ENCODE results near the gene PLCL2. TPM values are rescaled to one million over a fixed set of nuclear protein-coding genes. Genes with fewer than 3 reads are reported as not detected.

The PLCL2 gene
- total and polyA plus RNA-seq, 4 donors, result 1.0 to 16.7 (median 7.1) TPM

DNA sequence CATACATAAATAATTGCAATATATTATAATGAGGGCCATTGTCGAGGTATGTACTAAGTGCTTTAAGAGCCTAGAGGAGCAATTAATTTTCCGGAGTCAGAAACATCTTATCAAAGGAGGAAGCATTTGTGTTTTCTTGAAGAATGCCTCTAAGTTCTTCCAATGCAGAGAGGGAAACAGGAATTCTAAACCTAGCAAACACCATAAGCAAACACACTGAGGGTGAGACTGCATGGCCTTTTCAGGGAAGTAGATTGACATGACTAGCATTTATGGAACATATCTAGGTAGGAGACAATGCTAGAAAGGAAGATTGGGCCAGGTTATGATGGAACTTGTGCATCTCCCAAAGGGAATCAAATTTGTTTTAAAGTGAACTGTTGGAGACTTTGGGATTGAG lies 7.2 kb upstream of the PLCL2 start:
- no peak overlapping the region for H3K27ac ChIP-seq (ENCODE audit: low read depth in 1 of 2, low read length in 1 of 2)

DNA sequence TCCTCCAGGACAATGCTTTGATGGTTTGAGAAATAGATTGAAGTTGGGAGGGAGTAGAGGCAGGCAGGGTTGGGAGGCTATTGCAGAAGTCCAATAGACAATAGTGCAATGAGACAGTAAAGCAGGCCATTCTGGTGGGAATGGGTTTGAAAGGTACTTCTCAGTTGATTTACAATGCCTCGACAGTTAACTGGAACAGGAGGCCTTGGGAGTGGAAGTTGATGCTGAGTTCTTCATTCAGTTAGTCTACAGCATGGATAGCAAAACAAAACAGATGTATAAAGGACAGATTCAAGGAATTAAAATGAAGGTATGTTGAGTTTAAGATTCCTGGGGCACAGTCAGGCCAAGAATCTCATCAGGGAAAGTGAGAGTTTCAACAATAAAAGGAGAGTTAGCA lies 6.8 kb upstream of the PLCL2 start:
- 95 to 97% methylated on average over 1 of the region's 1 CpG for WGBS, 2 donors

More for the DNA sequence above, 7.2 kb upstream of the PLCL2 start:
- ATAC-seq (ENCODE audit: insufficient read depth, low FRiP score) (no peak), DNase-seq (no peak)
- no peaks in the 10 kb centered on the region for H3K9me3 ChIP-seq (ENCODE audit: control insufficient read depth in 4 of 4, insufficient read depth in 3 of 4, low read length in 3 of 4)
- TF ChIP-seq, protein P1, sequence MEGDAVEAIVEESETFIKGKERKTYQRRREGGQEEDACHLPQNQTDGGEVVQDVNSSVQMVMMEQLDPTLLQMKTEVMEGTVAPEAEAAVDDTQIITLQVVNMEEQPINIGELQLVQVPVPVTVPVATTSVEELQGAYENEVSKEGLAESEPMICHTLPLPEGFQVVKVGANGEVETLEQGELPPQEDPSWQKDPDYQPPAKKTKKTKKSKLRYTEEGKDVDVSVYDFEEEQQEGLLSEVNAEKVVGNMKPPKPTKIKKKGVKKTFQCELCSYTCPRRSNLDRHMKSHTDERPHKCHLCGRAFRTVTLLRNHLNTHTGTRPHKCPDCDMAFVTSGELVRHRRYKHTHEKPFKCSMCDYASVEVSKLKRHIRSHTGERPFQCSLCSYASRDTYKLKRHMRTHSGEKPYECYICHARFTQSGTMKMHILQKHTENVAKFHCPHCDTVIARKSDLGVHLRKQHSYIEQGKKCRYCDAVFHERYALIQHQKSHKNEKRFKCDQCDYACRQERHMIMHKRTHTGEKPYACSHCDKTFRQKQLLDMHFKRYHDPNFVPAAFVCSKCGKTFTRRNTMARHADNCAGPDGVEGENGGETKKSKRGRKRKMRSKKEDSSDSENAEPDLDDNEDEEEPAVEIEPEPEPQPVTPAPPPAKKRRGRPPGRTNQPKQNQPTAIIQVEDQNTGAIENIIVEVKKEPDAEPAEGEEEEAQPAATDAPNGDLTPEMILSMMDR (IDR thresholded peaks at IDR 0.05; ENCODE audit: control extremely low read depth, extremely low read depth), result no peak
- no peaks in the 10 kb centered on the region for H3K36me3 ChIP-seq (ENCODE audit: control insufficient read depth in 4 of 4, insufficient read depth in 4 of 4, low read length in 4 of 4)
- 51 to 73% methylated on average over 2 of the region's 2 CpGs for WGBS, 2 donors
- H3K27me3 ChIP-seq (ENCODE audit: control insufficient read depth in 3 of 3, insufficient read depth in 3 of 3, low read length in 2 of 3), result no peaks in the 10 kb centered on the region
- no peaks in the 10 kb centered on the region for H3K4me1 ChIP-seq (ENCODE audit: control insufficient read depth in 5 of 5, insufficient read depth in 5 of 5, low read length in 5 of 5)
- H3K9ac ChIP-seq (ENCODE audit: insufficient read depth in 1 of 2, low read length in 2 of 2), result no peak overlapping the region
- H3K4me3 ChIP-seq, result no peak overlapping the region

DNA sequence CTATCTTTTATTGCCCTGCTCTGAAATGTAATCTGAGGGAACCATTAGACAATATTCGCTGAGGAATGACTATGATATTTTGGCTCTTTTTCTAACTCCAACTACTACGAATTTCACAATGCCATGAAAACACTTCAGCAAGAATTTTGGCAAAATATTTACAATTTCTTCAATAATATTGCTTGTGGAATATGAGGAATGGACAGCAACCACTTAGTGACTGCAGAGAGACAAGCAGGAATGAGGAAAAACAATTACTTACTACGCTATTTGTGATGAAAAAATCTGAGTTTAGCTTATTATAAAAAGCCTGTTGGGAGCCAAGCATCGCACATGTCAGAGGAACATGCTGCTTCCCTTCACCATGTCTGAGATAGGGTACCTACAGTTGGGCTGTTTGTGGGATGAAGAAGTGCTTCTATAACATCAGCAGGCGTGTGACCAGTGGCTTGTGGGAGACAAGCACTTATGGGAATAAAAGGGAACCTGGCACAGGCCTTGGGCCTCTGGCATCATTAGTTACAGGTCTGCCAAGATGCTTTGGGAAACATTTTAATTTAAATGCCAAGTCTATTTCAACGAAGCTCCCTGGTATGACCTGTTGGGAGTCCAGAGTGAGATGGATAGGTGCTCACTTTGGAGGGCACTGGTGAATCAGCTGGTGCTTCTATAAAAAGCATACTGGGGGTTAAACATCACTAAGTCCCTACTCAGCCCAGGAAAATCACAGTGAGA lies 2.7 kb upstream of the PLCL2 start:
- Histone ChIP-seq H3K27ac (ENCODE audit: low read depth in 1 of 2, low read length in 1 of 2) (peak overlapping the region in 1 of 2 donors; percentile 99), H3K4me3 (no peak overlapping the region), H3K9ac (ENCODE audit: insufficient read depth in 1 of 2, low read length in 2 of 2) (no peak overlapping the region), H3K9me3 (ENCODE audit: control insufficient read depth in 4 of 4, insufficient read depth in 3 of 4, low read length in 3 of 4) (no peaks in the 10 kb centered on the region), H3K36me3 (ENCODE audit: control insufficient read depth in 4 of 4, insufficient read depth in 4 of 4, low read length in 4 of 4) (no peaks in the 10 kb centered on the region), H3K4me1 (ENCODE audit: control insufficient read depth in 5 of 5, insufficient read depth in 5 of 5, low read length in 5 of 5) (peaks cover 0 to 19% (median 2%) of the 10 kb centered on the region in 5 donors), H3K27me3 (ENCODE audit: control insufficient read depth in 3 of 3, insufficient read depth in 3 of 3, low read length in 2 of 3) (no peaks in the 10 kb centered on the region)
- WGBS, 2 donors, result 78 to 85% methylated on average over 6 of the region's 6 CpGs
- DNase-seq, result no peak
- TF ChIP-seq, protein P1 (IDR thresholded peaks at IDR 0.05; ENCODE audit: control extremely low read depth, extremely low read depth), result no peak
- ATAC-seq (ENCODE audit: insufficient read depth, low FRiP score), result no peak

More for the DNA sequence above, 6.8 kb upstream of the PLCL2 start:
- Histone ChIP-seq H3K27ac (ENCODE audit: low read depth in 1 of 2, low read length in 1 of 2) (no peak overlapping the region), H3K4me1 (ENCODE audit: control insufficient read depth in 5 of 5, insufficient read depth in 5 of 5, low read length in 5 of 5) (peaks cover 0 to 1% (median 0%) of the 10 kb centered on the region in 5 donors), H3K4me3 (no peak overlapping the region), H3K9me3 (ENCODE audit: control insufficient read depth in 4 of 4, insufficient read depth in 3 of 4, low read length in 3 of 4) (no peaks in the 10 kb centered on the region), H3K36me3 (ENCODE audit: control insufficient read depth in 4 of 4, insufficient read depth in 4 of 4, low read length in 4 of 4) (no peaks in the 10 kb centered on the region), H3K27me3 (ENCODE audit: control insufficient read depth in 3 of 3, insufficient read depth in 3 of 3, low read length in 2 of 3) (no peaks in the 10 kb centered on the region), H3K9ac (ENCODE audit: insufficient read depth in 1 of 2, low read length in 2 of 2) (no peak overlapping the region)
- ATAC-seq (ENCODE audit: insufficient read depth, low FRiP score) (no peak), DNase-seq (no peak)
- TF ChIP-seq, protein P1 (IDR thresholded peaks at IDR 0.05; ENCODE audit: control extremely low read depth, extremely low read depth), result no peak
